Neuronal stem cell (in vitro differentiated cells): Measurements from ENCODE around the gene PPP1R13L.

Experiments
- DNase-seq: peaks from one replicate; pipeline ENCODE4 v3.0.0-alpha.2; 2013; ENCODE audit warnings: low spot score
- H2AFZ ChIP-seq: one replicate; pipeline ENCODE4 v1.6.1; 2013; ENCODE audit warnings: mild to moderate bottlenecking, low read length, inconsistent platforms
- H2AK5ac ChIP-seq: 2 replicates; pipeline ENCODE4 v1.6.1; 2013; ENCODE audit warnings: low read depth, mild to moderate bottlenecking, inconsistent platforms, low read length, moderate library complexity, mixed read lengths
- H2BK120ac ChIP-seq: 2 replicates; pipeline ENCODE4 v1.6.1; 2013; ENCODE audit warnings: low read depth, mild to moderate bottlenecking, inconsistent platforms, low read length, moderate library complexity, mixed read lengths
- H2BK12ac ChIP-seq: one replicate; pipeline ENCODE4 v1.6.1; 2013; ENCODE audit warnings: low read length, inconsistent platforms
- H2BK15ac ChIP-seq: 2 replicates; pipeline ENCODE4 v1.6.1; 2013; ENCODE audit warnings: mild to moderate bottlenecking, low read length, inconsistent platforms, mixed read lengths
- H2BK5ac ChIP-seq: one replicate; pipeline ENCODE4 v1.6.1; 2013; ENCODE audit warnings: inconsistent platforms, mild to moderate bottlenecking, low read length, moderate library complexity
- H3K14ac ChIP-seq: one replicate; pipeline ENCODE4 v1.6.1; 2013; ENCODE audit warnings: low read length, inconsistent platforms
- H3K18ac ChIP-seq: 2 replicates; pipeline ENCODE4 v1.6.1; 2013; ENCODE audit warnings: low read length, inconsistent platforms
- H3K23ac ChIP-seq: 2 replicates; pipeline ENCODE4 v1.6.1; 2013; ENCODE audit warnings: low read depth, mild to moderate bottlenecking, mixed read lengths, low read length, inconsistent platforms; ENCODE audit not compliant: poor library complexity
- H3K27ac ChIP-seq: replicated peaks from 3 replicates; pipeline ENCODE4 v1.5.1; 2013; ENCODE audit warnings: low read length, inconsistent platforms
- H3K27me3 ChIP-seq, 3 experiments: 2 replicates each; pipeline ENCODE4 v1.6.1; 2013; ENCODE audit warnings: low read length in 3 of 3, mild to moderate bottlenecking in 2 of 3, inconsistent platforms in 1 of 3, low read depth in 1 of 3, mixed read lengths in 1 of 3, moderate library complexity in 1 of 3; ENCODE audit not compliant: control insufficient read depth in 3 of 3, insufficient read depth in 3 of 3
- H3K36me3 ChIP-seq, 2 donors: replicated peaks in 1 of 2; 2 replicates each; pipeline ENCODE4 v1.6.1; 2013; ENCODE audit warnings: low read length in 2 of 2; ENCODE audit not compliant: control insufficient read depth in 2 of 2, insufficient read depth in 2 of 2
- H3K4ac ChIP-seq: 2 replicates; pipeline ENCODE4 v1.6.1; 2013; ENCODE audit warnings: inconsistent platforms, mild to moderate bottlenecking, low read length, moderate library complexity
- H3K4me1 ChIP-seq, 2 donors: 1 replicate in 1 of 2; 2 replicates in 1 of 2; pipeline ENCODE4 v1.6.1; 2013; ENCODE audit warnings: low read length in 2 of 2, low read depth in 1 of 2; ENCODE audit not compliant: control insufficient read depth in 2 of 2, insufficient read depth in 1 of 2
- H3K4me2 ChIP-seq: one replicate; pipeline ENCODE4 v1.6.1; 2013; ENCODE audit warnings: mild to moderate bottlenecking, low read length, inconsistent platforms; ENCODE audit not compliant: insufficient read depth, poor library complexity, severe bottlenecking
- H3K4me3 ChIP-seq, 2 donors: 2 replicates each; pipeline ENCODE4 v1.5.1; 2013; ENCODE audit warnings: low read length in 2 of 2, mild to moderate bottlenecking in 2 of 2, inconsistent platforms in 1 of 2, moderate library complexity in 1 of 2
- H3K79me1 ChIP-seq: one replicate; pipeline ENCODE4 v1.6.1; 2013; ENCODE audit warnings: low read depth, mild to moderate bottlenecking, inconsistent platforms, low read length, moderate library complexity
- H3K9ac ChIP-seq: one replicate; pipeline ENCODE4 v1.6.1; 2013; ENCODE audit warnings: mild to moderate bottlenecking, low read depth, low read length, inconsistent platforms; ENCODE audit not compliant: poor library complexity
- H3K9me3 ChIP-seq, 2 donors: replicated peaks in 1 of 2; 2 replicates each; pipeline versions ENCODE3 to v1.6.1; 2013; ENCODE audit warnings: low read length in 2 of 2, mild to moderate bottlenecking in 2 of 2, inconsistent platforms in 1 of 2, low read depth in 1 of 2, mixed read lengths in 1 of 2, moderate library complexity in 1 of 2; ENCODE audit not compliant: control insufficient read depth in 2 of 2, insufficient read depth in 1 of 2
- H4K8ac ChIP-seq: one replicate; pipeline ENCODE4 v1.6.1; 2013; ENCODE audit warnings: low read depth, mild to moderate bottlenecking, inconsistent platforms, low read length, moderate library complexity
- H4K91ac ChIP-seq: one replicate; pipeline ENCODE4 v1.6.1; 2013; ENCODE audit warnings: low read length, low read depth, mild to moderate bottlenecking, inconsistent platforms; ENCODE audit not compliant: poor library complexity
- WGBS, 2 donors: extraction: QIAGEN DNeasy Blood & Tissue Kit; methylation state at CpG; one replicate each; pipeline ENCODE4 v1.1.7; 2013; ENCODE audit warnings: missing lambda C conversion rate in 2 of 2, mixed read lengths in 1 of 2; ENCODE audit not compliant: insufficient read length in 2 of 2, insufficient replicate concordance in 1 of 2; ENCODE audit errors: extremely low coverage in 2 of 2; 5-methylcytosine and 5-hydroxymethylcytosine counted together

The PPP1R13L gene

GRCh38 chr19:45423589-45424190 is 18.8 kb upstream of the PPP1R13L start, which contains the start of gene ERCC1:
TSS of gene ERCC1 (minus strand) at chr19:45423917. CDS start at chr19:45423374, 543 bp downstream.
- H2AK5ac ChIP-seq = peak within 1 kb of the TSS; percentile 5
- peak within 1 kb of the TSS; percentile 34 for H2BK120ac ChIP-seq
- H4K91ac ChIP-seq = no peak within 1 kb of the TSS
- H3K4me2 ChIP-seq = peak within 1 kb of the TSS; percentile 99
- H3K4me3 ChIP-seq = peak within 1 kb of the TSS; percentile 84 to 87
- H2AFZ ChIP-seq = peak within 1 kb of the TSS; percentile 97
- peak within 1 kb of the TSS; percentile 5 for H3K4ac ChIP-seq
- no peak within 1 kb of the TSS for H3K14ac ChIP-seq
- H3K9me3 ChIP-seq = no peaks in the 10 kb centered on the region
- peak within 1 kb of the TSS; percentile 98 for H3K18ac ChIP-seq
- peak; percentile 94 for DNase-seq
- no CpG with 5 or more reads among the region's 37 CpGs for WGBS, 2 donors
- H3K9ac ChIP-seq = peak within 1 kb of the TSS; percentile 93
- H3K79me1 ChIP-seq = peaks cover 4% of the 10 kb centered on the region
- peak within 1 kb of the TSS; percentile 93 for H3K27ac ChIP-seq
- peak within 1 kb of the TSS; percentile 72 for H2BK5ac ChIP-seq
- peak within 1 kb of the TSS; percentile 83 for H3K23ac ChIP-seq
- peak within 1 kb of the TSS; percentile 14 for H2BK12ac ChIP-seq
- peak within 1 kb of the TSS; percentile 15 for H2BK15ac ChIP-seq
- peaks cover 18 to 34% of the 10 kb centered on the region in 2 donors for H3K36me3 ChIP-seq
- H4K8ac ChIP-seq = peak within 1 kb of the TSS; percentile 87
- H3K4me1 ChIP-seq = peaks cover 6 to 10% of the 10 kb centered on the region in 2 donors
- peaks cover 0 to 4% (median 0%) of the 10 kb centered on the region in 3 experiments for H3K27me3 ChIP-seq

- Histone ChIP-seq H3K9me3 (no peaks in the 10 kb centered on the region), H2AK5ac (peak overlapping the region; percentile 5), H3K4me2 (peak overlapping the region; percentile 99), H3K4me3 (peak overlapping the region; percentile 84 to 87), H3K36me3 (peaks cover 20 to 39% of the 10 kb centered on the region in 2 donors), H3K23ac (peak overlapping the region; percentile 52), H2BK120ac (no peak overlapping the region), H4K91ac (no peak overlapping the region), H3K18ac (peak overlapping the region; percentile 80), H3K14ac (no peak overlapping the region), H2AFZ (peak overlapping the region; percentile 97), H2BK15ac (no peak overlapping the region), H2BK5ac (peak overlapping the region; percentile 72), H3K79me1 (peaks cover 4% of the 10 kb centered on the region), H3K27ac (peak overlapping the region; percentile 51), H2BK12ac (no peak overlapping the region), H3K27me3 (no peaks in the 10 kb centered on the region), H3K4me1 (peaks cover 6 to 10% of the 10 kb centered on the region in 2 donors), H3K4ac (peak overlapping the region; percentile 5), H3K9ac (peak overlapping the region; percentile 82), H4K8ac (no peak overlapping the region)
- no peak for DNase-seq
- no CpG with 5 or more reads among the region's 20 CpGs for WGBS, 2 donors
These were observed 18.2 kb upstream of the PPP1R13L start for GRCh38 chr19:45423033-45423588.

GRCh38 chr19:45421947-45422498 is 17.2 kb upstream of the PPP1R13L start:
- Histone ChIP-seq H3K4ac (no peak overlapping the region), H3K4me2 (no peak overlapping the region), H2BK120ac (no peak overlapping the region), H3K14ac (no peak overlapping the region), H3K27me3 (no peaks in the 10 kb centered on the region), H4K8ac (no peak overlapping the region), H4K91ac (no peak overlapping the region), H2BK15ac (no peak overlapping the region), H3K9ac (no peak overlapping the region), H3K18ac (no peak overlapping the region), H3K79me1 (peaks cover 4% of the 10 kb centered on the region), H3K4me1 (peaks cover 6 to 10% of the 10 kb centered on the region in 2 donors), H3K4me3 (no peak overlapping the region), H2AFZ (no peak overlapping the region), H2BK12ac (no peak overlapping the region), H2BK5ac (no peak overlapping the region), H3K27ac (no peak overlapping the region), H2AK5ac (no peak overlapping the region), H3K9me3 (no peaks in the 10 kb centered on the region), H3K36me3 (peaks cover 21 to 50% of the 10 kb centered on the region in 2 donors), H3K23ac (no peak overlapping the region)
- no peak for DNase-seq
- no CpG with 5 or more reads among the region's 6 CpGs for WGBS, 2 donors

GRCh38 chr19:45420871-45421270 is 16.0 kb upstream of the PPP1R13L start:
- DNase-seq = no peak
- Histone ChIP-seq H2BK5ac (no peak overlapping the region), H3K27ac (no peak overlapping the region), H3K4ac (no peak overlapping the region), H3K36me3 (peaks cover 23 to 61% of the 10 kb centered on the region in 2 donors), H3K79me1 (peaks cover 4% of the 10 kb centered on the region), H3K23ac (no peak overlapping the region), H2BK15ac (no peak overlapping the region), H4K91ac (no peak overlapping the region), H3K4me1 (peaks cover 6 to 10% of the 10 kb centered on the region in 2 donors), H4K8ac (no peak overlapping the region), H2BK12ac (no peak overlapping the region), H3K27me3 (no peaks in the 10 kb centered on the region), H3K4me2 (no peak overlapping the region), H2BK120ac (no peak overlapping the region), H3K4me3 (no peak overlapping the region), H2AFZ (no peak overlapping the region), H3K14ac (no peak overlapping the region), H3K18ac (no peak overlapping the region), H2AK5ac (no peak overlapping the region), H3K9ac (no peak overlapping the region), H3K9me3 (no peaks in the 10 kb centered on the region)
- WGBS, 2 donors = no CpG with 5 or more reads among the region's 6 CpGs
